HG02678 (cell line): ENCODE results near the gene PPTC7.
"Not testable (repeated sequence)": the region's sequence is repeated elsewhere in the genome, so short reads cannot be mapped to it uniquely, and the experiment has no call there.

Experiments
- ATAC-seq: cut with Tn5 transposase; IDR thresholded peaks from one replicate; pipeline ENCODE4 v1.9.1; 2021; ENCODE audit warnings: mild to moderate bottlenecking, moderate library complexity; ENCODE audit not compliant: unreplicated experiment

PPTC7 gene, protein sequence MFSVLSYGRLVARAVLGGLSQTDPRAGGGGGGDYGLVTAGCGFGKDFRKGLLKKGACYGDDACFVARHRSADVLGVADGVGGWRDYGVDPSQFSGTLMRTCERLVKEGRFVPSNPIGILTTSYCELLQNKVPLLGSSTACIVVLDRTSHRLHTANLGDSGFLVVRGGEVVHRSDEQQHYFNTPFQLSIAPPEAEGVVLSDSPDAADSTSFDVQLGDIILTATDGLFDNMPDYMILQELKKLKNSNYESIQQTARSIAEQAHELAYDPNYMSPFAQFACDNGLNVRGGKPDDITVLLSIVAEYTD

DNA sequence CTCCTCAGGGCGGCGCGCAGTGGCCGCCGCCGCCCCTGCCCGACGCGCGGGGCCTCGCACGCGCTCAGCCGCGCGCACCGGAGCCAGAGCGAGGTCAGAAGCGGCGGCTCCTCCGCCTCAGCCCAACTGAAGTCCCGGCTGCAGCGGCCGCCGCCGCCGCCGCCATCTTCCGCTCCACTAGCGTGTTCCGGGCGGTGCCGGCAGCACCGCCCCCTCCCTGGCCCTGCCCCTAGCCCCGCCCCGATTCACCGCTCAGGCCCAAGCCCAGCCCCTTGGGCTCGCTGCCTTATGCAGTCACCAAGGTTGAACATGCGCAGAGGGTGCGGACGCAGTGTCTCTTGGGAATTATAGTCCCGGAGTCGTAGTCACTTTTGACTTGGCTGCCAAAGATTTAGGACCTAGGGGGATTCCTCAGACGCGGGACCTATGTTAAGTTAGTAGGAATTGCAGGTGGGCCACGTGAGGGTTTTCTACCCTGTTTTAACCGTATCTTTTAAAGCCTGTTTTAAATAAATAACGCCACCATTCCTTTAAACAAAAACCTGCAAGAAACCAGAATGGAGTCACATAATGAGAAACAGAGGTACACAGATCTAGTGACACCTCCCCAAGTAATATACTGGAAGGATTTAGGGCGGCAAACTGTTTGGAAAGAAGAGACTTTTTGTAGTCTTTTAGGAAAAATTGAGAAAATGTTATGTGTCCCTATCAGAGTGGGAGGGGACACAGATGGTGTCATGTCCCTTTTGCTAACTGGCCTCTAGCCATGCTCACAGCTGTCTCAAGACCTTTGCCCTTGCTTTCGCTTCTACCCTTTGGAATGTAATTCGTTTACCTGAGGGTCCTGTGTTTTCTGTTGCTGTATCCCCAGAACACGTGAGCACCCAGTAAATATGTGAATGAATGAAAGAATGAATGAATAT is at the start of gene PPTC7:
PPTC7 (minus strand) TSS at position 182 of the 923 bp plus-strand sequence. CDS start 287 bp downstream, outside the sequence.
- peak; percentile 90 for ATAC-seq

DNA sequence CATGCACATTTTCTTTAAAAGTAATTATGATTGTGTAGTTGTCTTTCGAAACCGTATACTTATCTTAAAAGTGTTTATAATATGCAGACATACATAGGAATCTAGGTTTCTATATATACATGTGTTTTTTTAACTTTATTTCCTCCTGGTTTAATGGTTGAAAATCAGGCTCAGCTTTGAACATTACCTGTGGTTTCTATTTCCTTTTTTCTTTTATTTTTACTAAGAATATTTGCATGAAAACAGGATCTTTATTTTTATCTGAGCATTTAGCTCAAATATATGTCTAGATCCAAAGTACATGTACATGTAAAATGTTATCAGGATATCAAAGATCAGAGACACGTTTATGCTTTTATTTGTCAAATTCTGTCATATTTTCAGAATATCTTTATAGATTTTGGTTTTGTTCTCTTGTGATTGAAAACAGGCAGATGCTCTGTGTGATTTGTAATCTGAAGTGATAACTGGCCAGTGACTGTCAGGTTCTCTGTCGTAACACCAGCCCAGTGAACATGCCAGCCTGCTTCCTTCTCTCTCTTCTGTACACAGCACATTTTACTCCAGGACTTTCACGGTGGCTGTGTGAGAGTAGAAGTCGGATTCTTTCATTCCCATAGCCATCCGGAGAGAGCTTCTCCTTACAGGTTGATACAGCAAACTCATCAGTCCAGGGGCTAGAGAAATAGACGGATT is 44.5 kb upstream of the PPTC7 start:
- ATAC-seq = no peak

DNA sequence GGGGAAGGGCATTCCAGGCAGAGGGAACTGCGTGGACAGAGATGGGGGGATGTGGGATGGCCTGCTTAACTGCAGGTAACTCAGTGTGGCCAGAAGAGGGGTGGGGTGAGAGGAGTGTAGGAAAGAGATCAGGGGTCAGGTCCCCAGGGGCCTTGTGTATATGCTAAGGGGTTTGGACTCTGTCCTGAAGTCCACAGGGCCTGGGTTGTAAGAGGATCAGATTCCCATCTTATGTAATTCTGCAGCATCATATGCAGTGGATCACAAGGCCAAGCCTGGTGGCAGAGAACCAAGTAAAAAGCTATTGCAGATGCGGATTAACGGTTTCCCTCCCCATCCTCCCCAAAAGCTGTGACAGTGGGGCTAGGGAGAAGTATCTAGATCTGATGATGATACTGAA is 39.5 kb upstream of the PPTC7 start:
- no peak for ATAC-seq

DNA sequence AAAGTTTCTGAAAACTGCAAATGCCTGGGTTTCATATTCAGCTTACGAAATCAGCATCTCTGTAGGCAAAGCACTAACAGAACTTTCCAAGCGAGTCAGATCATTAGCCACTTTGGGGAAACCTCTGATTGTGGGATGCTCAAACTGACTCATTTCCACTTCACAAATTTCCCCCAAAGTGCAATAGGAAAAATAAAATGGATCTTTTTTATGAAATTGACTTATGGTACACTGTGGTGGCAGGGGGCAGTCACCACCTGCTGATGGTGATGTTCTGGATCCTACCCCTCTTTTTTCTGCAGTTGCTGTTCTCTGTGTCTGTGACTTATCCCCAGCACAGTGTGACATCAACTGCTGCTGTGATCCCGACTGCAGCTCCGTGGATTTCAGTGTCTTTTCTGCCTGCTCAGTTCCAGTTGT is 36.4 kb upstream of the PPTC7 start:
- ATAC-seq = peak; percentile 57

DNA sequence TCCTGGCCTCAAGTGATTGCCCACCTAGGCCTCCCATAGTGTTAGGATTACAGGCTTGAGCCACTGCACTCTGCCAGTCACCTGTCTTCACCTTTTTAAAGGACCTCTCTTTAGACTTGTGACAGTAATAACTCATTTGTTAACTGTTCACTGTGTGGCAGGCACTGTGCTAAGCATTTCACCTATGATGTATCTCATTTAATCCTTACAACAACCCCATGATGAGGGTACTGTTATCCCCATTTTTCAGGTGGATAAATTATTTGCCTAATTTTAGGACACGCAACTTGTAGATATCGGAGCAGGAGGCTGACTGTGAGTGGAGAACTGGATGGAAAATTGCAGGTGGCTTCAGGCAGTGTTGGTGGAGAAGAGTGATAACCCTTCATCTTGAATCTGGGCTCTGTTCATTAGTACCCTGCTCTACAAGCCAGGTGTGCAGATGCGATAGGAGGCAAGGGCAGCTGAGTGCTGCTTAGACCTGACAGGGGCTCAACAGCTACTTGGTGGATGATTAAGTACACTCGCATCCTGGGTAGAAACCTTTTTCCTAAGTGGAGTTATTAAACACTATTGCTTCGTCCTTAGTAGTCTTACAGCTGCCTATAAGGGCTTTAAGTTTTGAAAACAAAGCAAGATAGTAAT is 33.5 kb upstream of the PPTC7 start:
- no peak for ATAC-seq

DNA sequence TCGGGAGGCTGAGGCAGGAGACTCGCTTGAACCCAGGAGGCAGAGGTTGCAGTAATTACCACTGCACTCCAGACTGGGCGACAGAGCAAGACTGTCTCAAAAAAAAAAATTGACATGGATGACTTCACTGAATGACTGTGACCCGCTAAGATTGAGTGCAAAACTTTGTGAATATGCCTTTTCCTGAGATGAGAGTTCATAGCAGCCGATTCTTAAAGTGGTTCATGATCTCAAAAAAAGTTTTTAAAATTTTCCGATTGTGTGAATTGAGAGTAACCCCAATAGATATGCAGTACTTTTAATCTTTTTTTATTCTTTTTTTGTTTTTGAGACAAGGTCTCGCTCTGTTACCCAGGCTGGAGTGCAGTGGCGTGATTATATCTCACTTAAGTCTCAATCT is 32.1 kb upstream of the PPTC7 start:
- ATAC-seq = no peak

DNA sequence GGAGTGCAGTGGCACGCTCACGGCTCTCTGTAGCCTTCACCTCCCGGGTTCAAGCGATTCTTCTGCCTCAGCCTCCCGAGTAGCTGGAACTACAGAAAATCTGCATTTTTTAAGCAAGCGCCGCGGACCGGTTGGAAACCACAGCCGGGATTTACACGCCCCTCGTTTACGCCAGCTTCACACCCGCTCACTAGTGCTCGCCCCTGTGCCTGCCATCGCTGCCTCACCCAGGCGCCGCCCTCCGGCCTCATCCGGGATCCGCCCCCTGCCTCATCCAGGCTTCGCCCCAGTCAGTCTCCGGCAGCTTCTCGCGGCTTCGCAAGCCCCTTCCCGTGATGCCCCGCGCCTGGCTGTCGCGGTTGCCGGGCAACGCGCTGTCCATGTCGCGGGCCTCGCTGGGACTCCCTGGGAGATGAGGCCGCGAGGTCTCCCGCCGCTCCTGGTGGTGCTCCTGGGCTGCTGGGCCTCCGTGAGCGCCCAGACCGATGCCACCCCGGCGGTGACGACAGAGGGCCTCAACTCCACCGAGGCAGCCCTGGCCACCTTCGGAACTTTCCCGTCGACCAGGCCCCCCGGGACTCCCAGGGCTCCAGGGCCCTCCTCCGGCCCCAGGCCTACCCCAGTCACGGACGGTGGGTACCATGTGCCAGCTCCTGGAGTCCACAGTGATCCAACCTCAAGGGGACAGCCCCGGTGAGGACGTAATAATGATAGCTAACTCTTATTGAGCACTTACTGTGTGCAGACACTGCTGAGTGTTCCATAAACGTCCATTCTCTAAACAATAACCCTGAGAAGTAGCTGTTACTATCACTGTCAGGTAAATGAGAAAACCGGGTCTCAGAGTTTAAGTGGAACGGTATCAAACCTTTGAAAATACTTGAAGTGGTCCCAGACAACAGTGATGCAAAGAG is 30.9 kb upstream of the PPTC7 start, which contains the start of gene TCTN1:
TCTN1 (plus strand) TSS at position 359 of the 914 bp plus-strand sequence; CDS start at position 413, 54 bp downstream.
- peak; percentile 95 for ATAC-seq

DNA sequence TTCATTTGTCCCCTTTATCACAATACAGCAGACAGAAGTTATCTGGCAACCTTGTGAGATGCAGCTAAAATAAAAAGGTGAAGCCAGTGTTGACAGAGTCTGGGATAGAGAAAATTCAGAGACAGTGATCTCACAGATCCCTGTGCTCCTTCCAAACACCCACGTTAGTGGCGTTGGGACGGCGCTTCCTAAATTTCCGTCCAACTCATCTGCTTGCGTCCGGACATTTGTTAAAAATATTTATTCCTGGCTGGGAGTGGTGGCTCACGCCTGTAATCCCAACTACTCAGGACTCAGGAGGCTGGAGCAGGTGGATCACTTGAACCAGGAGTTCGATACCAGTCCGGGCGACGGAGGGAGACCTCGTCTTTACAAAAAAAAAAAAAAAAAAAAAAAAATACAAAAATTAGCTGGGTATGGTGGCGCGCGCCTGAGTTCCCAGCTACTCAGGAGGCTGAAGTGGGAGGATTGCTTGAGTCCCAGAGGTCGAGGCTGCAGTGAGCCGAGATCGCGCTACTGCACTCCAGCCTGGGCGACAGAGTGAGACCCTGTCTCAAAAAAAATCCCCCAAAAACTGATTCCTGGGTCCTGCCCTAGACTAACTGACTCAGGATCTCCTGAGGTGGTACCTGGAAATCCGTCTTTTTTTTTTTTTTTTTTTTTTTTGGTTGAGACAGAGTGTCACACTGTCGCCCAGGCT is 30.1 kb upstream of the PPTC7 start:
- no peak for ATAC-seq

DNA sequence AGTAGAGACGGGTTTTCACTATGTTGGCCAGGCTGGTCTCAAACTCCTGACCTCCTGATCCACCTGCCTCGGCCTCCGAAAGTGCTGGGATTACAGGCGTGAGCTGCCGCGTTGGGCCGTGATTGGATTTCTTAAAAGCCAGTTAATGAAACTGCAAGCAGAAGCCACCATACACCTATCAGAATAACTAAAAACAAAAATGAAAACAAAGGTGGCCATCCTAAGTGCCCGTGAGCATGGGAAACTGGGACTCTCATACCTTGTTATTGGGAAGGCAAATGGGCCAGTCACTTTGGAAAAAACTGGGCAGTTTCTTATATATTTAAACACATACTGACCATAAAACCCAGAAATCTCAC is 23.1 kb upstream of the PPTC7 start:
- no peak for ATAC-seq

DNA sequence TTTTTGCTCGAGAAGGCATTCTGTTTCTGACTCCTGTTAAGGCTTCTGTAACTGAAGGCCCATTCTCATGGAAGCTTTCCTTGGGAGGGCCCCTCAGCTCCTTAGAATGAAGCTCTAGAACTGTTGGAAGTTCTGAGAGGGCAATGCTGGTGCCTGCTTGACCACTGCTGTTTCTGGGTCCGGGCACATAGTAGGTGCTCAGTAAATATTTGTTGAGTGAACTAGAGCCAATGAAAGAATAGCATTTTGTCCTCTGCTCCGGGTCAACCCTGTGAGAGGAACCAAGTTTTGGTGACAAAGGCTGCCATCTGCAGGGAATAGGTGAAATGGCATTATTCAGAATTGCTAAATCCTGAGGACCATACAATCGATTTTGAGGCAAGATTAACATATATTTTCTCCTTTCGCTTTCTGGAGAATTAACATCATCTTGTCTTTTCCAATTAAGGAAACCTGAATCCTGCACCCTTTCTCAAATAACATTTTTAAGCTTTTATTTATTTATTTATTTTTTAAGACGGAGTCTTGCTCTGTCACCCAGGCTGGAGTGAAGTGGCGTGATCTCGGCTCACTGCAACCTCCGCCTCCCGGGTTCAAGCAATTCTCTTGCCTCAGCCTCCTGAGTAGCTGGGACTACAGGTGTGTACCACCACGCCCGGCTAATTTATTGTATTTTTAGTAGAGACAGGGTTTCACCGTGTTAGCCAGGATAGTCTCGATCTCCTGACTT is 19.1 kb upstream of the PPTC7 start:
- not testable (repeated sequence) for ATAC-seq

DNA sequence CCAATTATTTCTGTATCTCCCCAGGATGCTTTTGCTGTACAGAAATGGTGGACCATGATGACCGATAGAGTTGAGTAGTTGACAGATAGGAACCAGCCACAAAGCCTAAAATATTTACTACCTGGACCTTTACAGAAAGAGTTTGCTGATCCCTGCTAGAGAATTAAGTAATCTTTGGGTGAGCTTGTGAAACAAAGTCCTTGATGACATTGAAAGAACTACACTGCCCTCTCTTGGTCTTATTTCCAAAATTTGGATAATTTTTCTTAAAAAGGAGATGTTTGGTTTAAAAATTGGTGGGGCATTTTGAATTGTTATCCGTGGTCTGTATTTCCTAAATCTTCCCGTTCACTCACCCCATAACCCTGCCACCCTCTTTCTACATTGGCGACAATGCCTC is 17.1 kb upstream of the PPTC7 start:
- no peak for ATAC-seq

DNA sequence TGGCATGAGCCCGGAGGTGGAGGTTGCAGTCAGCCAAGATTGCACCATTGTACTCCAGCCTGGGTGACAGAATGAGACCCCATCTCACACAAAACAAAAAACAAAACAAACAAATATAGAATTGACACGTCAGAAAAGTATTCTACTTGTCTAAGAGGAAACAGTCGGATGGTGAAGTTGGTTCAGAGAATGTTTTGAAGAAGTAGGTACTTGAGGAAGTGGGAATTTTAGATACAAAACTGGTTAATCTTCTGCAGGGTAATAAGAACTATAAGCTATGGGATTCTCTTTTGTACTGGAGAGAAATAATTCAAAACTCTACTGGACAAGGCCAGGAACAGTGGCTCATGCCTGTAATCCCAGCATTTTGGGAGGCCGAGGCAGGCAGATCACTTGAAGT is 16.2 kb upstream of the PPTC7 start:
- no peak for ATAC-seq

DNA sequence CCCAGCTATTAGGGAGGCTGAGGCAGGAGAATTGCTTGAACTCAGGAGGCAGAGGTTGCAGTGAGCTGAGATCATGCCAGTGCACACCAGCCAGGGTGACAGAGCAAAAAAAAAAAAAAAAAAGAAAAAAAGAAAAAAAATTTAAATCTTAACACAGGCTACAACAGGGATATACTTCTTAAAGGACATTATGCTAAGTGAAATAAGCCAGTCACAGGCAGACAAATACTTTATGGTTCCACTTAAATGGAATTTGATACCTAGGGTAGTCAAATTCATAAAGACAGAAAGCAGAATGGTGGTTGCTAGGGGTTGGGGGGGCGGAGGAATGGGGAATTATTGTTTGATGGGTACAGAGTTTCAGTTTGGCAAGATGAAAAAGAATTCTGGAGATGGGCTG is 14.8 kb upstream of the PPTC7 start:
- ATAC-seq = no peak

DNA sequence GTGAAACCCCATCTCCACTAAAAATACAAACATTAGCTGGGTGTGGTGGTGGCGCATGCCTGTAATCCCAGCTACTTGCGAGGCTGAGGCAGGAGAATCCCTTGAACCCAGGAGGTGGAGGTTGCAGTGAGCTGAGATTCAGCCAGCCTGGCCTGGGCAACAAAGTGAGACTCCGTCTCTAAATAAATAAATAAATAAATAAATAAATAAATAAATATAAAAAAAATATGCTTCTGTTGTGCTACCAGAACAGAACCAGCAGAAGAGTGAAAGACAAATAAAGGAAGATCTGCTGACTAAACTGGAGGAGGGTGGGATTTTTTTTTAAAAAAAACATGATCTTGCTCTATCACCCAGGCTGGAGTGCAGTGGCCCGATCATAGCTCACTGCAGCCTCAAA is 9.8 kb upstream of the PPTC7 start:
- ATAC-seq = not testable (repeated sequence)

DNA sequence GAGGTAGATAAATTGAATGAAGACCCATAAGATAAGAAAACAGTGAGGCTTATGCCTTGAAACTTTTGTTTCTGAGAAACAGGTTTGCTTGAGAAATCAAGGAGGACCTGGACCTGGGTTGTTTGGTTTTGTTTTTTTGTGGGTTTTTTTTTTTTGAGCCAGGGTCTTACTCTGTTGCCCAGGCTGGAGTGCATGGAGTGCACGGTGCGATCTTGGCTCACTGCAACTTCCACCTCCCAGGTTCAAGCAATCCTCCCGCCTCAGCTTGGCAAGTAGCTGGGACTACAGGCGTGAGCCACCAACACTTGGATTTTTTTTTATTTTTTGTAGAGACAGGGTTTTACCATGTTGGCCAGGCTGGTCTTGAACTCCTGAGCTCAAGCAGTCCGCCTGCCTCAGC is 9.0 kb upstream of the PPTC7 start:
- no peak for ATAC-seq

DNA sequence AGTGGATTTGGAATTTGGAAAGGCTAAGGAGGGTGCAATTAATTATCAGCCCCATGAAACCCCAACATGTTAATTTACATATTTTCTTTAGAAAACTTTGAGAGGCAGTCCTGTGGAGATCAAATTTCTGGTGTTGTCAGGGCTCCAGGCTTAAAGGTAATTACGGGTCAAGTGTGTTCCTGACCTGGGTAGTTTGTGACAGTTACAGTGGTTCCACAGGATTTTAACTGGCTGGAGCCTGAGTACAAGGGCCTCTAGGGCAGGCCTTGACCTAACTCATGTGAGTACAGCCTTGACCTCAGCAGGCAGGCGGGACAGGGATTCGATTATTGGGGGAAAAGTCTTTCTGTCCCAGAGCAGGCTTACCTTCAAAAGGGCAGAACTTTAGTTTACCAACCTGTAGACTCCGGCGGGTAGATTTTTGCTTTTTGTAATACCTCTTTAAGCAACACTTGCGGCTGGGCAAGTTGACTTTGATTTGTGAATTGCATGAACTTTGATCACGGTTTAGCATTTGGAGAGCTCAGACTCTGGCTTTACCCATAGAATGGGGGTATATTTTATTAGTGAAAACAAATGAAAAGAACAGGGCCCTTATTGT is 8.4 kb upstream of the PPTC7 start:
- ATAC-seq = no peak

DNA sequence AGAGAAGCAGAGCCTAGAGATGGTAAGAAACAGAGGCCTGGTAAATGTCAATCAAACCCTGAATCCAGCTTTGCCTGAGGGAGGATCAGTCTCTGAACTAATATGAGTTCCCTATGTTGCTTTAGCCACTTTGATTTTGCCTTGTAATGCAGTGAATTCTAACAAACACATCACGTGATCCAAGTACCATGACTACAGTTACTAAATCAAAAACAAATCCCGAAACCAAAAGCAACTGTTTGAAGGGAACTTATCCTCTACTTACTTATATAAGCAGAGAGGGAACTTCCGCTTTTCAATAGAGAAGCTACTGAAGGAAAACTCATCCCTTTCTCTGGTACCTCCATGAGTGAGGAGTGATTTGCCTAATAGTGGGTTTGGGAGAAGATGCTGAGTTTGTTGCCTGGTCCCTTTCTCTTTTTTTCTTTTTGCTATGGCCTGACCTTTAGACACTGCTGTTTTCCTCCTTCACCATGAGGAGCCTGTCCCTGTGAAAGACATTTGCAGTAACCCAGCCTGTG is 7.7 kb upstream of the PPTC7 start:
- ATAC-seq = peak; percentile 83

DNA sequence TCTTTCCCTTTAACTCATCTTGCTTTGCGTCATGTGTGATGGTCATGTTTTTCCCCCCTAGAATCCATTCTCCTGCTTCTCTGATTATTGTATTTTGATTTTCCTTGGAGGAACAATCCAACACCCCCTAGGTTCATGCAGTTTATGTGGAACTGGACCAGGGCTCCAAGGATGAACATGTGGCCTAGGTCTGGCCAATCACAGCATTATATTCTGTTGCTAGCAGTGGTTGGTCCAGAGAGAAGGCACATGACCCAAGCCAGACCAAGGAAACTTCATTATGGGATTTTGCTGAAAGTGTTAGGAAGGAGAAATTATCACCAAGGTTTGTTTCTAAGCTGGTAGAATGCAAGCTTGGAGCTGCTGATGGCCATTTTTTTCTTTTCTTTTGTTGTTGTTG is 6.9 kb upstream of the PPTC7 start:
- no peak for ATAC-seq
